Glomerular endothelial cell (primary cell): ENCODE results near the gene B4GALT6. TPM values are rescaled to one million over a fixed set of nuclear protein-coding genes. Genes with fewer than 3 reads are reported as not detected.

Source experiments
- DNase-seq: peaks from one replicate; pipeline ENCODE4 v3.0.0-alpha.2; 2011; ENCODE audit warnings: low read depth, low spot score; ENCODE audit errors: extremely low read depth
- total RNA-seq: library from RNA; depleted of rRNA; stranded (reverse); fragments of >200 nt; gene quantifications from 2 replicates; pipeline ENCODE4 v1.2.3, GENCODE V29; 2015

The B4GALT6 gene
- total RNA-seq, 1 donor from 2014 or later: 10.2 TPM

DNA sequence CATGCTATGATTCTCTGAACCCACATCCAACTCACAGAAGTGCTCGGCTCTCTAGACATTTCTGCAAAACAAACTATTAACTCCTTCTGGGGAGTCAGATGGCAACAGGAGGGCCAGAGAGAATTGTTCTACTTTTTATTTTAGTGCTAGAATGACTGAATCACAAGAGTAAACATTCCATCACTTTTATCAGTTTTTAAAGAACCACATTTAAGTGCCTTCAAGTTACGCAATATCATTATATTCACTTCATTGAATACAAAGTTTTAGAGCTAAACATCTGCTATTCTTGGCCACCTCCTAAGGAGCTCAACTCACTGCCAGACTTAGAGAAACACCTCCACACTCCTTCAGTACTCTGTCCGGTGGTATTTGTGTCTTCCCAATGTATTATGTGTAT is 22.4 kb downstream of the B4GALT6 start:
- DNase-seq: no peak

DNA sequence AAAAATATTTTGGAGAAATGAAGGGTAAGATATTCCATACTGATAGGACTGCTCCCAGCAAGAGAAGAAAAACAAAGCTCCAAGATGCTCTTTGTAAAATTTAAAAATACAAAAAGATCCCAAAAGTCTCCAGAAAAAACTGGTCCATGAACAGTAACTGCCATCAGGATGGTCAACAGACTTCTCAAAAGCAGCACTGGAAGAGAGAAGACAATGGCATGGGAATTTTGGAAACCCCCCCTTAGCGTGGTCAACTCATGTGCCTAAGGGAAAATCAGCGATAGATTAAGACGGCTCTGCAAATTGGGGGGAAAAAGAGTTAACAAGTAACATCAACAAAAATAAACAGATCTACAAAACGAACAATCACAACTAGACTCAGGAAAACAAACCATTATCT is 23.6 kb downstream of the B4GALT6 start:
- DNase-seq: no peak

DNA sequence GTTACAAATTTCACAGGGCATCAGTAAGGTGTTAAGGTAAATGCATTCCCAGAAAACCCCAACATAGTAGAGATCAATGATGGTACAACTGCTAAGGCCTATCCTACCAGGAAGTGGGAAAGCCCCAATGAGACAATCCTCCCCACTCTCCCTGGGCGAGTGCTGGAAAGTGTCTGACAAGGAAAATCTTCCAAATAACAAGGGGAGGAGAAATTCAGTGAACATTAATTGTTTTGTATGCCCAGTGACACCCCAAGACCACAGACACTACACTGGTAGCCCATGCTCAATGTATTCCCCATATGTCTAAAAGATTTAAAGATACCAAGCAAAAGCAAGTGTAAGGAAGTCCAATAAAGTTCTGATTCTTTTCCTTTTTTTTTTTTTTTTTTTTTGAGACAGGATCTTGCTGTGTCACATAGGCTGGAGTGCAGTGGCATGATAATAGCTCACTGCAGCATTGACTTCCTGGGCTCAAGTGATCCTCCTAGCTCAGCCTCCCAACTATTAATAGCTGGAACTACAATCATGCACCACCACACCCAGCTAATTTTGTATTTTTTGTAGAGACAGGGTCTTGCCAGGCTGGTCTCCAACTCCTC is 24.7 kb downstream of the B4GALT6 start:
- no peak for DNase-seq

DNA sequence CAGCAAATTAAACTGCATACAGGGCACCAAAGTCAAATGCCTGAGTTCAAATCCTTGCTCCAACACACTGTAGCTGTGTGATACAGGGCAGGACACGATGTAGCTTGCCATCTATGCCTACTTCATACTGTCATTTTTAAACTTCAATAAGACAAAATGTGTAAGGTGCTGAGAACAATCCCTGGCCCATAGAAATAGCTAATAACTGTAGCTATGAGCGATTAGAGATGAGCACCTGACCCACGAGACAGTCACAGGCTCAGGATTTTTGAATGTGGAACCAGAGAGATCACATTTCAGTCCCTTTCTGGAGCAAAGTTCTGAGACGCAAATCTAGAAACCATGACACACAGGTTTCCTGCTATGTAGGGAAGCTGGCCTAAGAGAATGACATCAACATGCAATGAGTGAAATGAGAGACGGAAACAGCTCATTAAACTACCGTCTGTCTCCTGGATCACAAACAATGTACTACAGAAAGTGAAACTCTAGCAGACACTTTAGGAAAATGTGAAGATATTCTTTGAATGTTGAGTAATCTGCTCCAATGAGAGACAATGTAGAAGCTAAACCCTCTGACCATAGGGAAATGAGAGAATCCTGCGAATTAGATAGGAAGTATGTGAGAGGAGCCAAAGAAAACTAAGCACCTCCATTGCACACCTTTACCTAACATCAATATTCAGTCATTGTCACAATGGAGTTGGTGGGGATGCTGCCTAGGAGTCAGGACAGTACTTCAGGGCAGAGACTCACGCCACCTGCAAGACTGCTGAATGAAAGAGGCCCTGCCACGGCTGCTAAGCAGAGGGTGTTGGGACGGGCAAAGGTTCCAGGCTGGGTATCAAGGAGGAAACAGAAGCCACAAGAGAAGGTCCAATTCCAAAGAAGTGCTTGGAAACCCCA is 25.5 kb downstream of the B4GALT6 start:
- DNase-seq: no peak

DNA sequence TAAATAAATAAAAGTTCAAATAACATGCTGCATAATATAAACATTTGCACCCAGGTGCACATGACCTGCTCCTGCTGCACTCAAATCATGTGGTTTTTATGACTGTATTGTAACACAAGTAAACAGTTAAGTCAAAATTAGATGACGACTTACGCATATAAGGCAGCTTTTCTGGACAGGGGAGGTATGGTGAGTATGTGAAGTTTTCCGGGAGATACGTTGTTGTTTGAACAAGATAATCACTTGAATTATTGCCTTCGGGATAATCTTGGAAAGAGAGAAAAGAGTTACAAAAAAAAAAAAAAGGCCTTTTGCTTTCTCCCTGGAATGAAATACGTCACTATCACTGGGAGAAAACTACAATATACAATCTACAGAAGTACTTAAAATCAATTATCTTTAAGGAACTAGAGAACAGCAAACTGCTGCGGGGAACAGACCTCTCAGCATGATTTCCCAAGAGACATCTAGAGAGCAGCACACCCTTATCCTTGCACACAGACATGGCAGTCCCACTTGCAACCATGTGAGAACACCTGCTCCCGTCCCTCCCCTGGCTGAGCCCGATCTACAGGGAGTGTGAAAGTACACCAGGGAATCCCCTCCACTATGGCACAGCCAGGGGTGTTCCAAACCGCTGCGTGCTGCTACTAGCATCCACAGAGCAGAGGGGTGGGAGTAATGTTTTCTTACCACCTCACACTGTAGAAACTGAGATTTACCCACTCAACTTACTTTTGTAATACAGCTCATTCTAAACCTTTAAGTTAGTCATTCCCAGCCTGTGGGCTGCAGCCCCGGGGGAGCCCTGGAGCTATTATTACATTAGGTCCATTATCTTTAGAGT is 26.3 kb downstream of the B4GALT6 start:
- DNase-seq: no peak

DNA sequence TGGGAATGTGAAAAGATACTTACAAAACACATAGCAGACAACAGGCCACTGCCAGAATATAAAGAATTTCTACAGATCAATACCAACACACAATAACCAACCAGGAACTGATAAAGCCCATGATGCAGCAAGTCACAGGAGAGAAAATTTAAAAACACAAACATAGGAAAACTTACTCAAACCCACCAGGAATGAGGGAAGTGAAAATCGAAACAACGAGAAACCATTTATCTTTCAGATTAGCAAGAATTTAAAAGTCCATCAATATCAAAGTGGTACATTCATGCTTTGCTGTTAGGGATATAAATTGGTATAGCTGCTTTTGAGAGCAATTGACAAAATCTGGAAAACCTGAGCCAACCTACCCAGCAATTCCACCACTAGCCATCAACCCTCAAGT is 27.6 kb downstream of the B4GALT6 start:
- DNase-seq: no peak

DNA sequence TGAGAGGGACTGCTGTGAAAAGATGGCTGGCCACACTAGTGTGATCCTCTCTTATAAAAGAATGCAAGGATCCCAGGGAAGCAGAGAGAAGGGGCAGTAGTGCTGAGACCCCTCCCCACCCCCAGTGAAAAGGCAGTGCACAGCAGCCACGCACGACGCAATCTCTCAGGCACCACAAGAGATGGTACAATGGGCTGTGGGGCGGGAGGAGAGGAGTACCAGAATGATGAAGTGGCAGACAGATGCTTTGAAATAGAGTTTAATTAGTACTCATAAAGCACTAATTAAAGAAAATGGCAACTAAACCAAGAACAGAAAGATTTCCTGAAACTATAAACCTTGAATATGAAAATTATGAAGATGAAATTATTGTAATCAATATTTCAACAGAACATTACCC is 29.0 kb downstream of the B4GALT6 start:
- DNase-seq: no peak

DNA sequence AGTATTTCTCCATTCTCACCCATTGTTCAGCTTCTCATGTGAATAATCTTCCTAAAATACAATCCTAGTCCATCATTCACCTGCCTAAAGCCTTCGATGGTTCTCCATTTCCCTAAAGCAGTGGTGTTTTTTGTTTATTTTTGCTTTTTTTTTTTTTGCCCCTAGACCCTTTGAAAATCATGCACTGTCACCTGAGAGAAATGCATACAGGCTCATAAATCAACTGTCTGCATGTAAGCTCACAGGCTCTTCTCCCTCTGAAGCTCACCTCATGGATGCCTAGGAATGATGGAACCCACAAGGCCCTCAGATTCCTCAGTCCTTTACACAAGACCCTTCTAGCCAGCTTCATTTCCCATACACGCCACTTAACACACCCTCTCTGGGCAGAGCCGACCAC is 31.5 kb downstream of the B4GALT6 start:
- no peak for DNase-seq

DNA sequence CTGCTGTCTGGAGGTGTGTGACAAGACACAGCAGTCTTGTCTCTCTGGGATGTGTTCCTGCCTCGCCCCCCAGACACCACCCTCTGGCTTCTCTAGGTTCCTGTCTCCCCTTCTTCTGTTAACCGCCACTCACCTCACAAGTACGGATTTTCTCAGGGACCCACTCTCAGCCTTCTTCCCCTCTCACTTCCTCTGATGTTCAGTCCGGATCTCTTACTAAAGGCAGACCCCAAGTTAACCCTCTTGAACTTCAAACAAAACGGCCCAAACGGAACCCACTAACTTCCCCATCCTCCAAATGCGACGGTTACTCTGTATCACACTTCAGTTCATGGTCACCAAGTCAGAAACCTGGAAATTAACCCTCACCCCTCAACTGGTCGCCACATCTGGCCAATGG is 32.0 kb downstream of the B4GALT6 start:
- no peak for DNase-seq

DNA sequence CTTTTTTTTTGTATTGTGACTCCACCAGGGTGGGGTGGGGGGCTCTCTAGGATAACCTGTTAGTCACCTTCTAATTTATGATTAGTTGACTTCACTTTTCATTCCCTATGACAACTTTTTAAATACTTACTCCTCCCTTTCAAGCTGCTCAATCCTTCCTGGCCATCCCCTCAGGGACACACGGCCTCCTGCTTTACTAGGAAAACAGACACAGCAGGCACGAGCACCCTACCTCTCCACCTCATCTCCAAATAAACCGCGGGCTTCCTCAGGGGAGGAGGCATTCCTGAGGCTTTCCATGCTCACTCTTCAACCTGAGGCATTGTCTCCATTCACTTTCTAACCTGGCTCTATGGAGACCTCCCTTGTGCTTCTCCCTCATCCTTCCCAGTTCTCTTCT is 33.0 kb downstream of the B4GALT6 start:
- DNase-seq: no peak

DNA sequence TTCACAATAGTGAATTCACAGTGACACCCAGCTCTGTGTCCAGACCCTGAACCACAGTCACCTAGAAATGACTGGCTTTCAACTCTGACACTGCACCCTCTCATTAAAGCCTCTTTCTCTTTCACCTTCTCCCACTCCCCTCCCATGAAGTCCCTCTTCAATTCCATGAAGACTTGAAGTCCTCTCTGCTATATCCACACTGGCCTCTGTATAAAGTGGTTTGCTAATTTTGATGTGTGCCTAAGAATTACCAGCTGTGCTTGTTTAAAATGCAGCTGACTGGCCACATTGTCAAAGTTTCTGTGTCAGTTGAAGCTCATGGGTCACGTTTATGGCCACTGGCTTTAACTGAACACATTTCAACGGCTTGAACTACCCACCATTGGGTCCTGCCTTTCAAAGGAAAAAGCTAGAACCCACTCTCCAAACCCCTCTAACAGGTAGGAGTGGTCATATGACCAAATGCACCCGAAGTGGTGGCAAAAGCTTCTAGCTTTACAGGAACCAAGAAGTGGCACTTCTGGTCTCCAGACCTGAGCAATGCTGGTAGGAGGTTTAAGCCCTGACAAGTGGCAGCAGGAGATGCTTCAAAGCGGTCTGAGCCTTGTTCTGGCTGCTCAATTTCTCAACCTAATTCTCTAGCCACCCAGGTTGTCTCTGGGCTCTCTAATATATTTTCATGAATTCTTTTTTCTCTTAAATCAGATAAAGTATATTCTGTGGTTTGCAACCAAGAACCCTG is 34.2 kb downstream of the B4GALT6 start:
- DNase-seq: no peak

DNA sequence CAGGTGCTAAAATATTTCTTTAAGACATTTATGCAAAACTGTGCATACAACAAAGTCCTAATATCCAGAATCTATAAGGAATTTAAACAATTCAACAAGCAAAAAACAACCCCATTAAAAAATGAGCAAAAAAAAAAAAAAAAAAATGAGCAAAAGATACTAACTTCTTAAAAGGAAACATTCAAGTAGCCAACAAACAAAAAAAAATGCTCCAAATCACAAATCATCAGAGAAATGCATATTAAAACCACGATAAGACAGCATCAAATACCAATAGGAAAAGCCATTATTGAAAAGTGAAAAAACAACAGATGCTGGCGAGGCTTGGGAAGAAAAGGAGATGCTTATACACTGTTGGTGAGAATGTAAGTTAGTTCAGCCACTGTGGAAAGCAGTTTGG is 34.9 kb downstream of the B4GALT6 start:
- no peak for DNase-seq

DNA sequence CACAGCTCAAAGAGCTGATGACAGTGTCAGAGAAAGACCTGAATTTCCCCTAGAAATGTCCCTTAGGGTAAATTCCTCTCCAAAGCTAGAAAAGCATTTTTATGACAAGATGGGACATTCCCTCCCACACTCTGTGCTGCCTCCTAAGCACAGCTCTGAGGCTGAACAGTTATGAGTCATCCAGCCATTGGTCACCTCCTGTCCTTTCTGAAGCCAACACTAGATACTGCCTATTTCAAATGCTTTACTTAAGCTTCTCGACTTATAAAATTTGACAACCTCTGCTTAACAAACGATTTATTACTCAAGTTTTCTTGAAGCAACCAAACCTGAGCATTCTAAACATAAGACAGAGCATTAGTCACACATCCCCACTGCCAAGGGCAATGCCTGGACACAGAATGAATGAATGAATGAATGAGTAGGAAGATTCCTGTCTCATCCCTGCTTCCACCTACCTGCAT is 35.4 kb downstream of the B4GALT6 start:
- no peak for DNase-seq

DNA sequence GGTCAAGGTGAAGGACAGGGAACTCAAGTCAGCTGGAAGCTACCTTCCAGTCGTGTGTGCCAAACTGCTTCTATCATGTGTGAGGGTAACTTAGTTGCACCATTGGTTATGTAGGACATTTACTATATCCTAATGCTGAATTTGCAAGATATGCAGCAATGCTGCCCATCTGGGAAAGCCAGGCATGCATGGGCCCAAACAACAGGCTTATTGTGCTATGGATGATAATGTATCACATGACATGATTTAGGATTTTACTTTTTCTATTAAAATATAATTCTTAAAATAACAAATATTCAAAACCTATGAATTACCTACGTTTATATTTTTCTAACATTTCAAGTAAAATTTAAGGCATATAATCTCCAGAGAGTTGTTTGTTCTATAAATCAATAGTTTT is 35.9 kb downstream of the B4GALT6 start:
- DNase-seq: no peak

DNA sequence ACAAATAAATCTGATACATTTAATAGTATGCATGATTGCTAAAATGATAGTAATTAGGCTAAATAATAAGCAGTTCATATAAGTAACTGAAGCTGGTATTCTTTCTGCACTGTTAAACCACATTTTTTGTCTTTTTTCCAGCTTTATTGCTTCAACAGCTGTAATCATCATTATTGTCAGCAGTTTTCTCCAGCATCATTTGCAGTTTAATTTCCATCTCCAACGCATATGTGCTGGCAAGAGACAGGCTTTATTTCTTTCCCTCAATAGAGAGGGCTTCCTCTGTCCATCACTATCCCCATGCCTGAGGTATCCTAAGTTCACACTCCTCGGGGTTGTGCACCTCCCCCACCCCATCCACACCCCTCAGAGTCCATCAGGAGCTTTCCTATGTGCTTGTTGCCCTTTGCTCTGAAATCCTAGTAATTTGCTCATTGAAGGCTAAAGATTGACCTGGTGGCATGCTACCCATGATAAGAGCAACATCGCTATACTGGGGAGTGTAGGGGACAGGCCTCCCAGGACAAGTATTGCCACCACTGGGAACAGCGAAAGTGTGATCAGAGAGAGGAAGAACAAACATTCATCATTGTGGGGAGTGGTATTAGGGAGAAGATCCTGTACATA is 37.1 kb downstream of the B4GALT6 start:
- no peak for DNase-seq

DNA sequence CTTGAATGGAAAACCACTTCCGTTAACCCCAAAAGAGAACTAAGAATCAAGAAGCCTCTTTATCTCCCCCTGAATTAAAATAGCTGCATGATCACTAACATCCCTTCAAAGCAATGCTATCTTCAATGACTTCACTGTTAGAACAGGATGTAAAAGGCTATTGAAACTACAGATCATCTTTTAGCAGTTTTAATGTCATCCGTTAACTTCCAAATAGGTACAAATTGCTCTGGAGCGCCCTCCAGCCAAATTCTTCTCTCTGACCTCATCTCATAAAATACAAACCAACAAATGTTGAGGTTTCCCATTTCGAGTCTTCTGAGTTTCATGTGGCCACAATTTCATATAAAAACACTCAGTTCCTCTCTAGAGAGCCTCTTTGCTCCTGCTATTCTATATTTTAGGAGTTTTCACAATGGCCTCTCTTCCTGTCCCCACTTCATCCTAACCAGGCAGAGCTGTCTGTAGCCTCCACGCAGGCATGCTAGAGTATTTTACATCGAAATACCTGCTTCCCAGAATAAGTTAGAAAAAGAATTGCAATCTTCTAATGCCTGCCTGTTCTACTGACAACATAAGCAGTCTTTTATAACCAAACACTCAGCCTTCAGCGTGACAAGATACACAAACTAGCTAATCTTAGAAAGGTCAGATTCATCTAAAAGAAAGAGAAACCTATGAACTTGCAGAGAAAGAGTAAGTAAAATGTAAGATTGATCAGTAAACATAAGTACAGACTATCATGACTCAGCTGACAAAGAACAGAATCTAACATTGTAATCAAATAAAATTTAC is 37.9 kb downstream of the B4GALT6 start:
- DNase-seq: no peak

DNA sequence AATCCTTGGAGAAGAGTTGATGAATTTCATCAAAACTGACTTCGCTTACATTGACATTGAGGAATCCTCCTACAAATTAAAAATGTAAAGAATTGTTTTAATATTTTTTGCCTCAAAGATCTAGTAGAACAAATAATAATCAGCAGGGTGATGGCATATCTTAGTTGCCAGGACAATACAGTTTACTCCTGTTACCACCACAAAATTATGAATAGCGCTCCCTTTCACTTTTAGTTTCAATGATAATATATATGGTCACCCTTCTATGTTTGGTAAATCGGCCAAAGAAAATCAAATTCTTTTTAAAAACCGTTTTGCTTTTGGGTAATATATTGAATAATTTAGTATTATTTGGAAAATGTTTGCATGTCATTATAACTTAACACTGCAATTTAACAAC is 39.0 kb downstream of the B4GALT6 start:
- no peak for DNase-seq

DNA sequence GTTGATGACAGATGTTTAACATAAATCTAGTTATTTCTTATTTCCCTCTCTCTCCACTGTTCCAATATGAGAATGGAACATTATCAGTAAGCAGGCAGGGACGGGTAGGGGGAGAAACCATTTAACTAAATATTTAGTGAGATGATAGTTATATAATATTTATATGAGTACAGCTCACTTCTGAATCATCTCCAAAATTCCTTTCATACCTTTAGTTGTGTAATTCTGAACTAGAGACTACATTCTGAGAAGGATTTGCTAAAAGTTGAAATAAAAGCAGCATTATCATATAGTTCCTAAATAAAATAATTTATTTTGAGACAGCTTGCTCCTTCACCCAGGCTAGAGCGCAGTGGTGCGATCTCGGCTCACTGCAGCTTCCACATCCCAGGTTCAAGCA is 41.4 kb downstream of the B4GALT6 start:
- DNase-seq: no peak

DNA sequence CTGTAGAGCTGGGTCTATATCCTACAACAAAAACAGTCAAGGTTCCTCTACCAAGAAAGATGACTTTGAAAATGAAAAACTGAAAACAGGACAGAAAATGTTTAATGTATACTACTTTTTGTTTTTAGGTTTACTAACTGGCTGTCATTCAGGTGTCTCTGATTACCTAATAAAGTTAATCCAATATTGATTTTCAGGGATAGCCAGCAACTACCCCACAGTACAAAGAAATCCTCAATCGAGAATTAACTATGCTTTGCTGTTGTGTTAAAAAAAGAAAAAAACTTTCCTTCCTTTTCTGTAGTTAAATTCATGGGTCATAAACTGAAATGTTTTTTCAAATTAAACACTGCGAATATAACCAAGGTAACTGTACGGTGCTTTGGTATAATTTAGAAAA is 46.9 kb downstream of the B4GALT6 start:
- no peak for DNase-seq
